Fibroblast of the aortic adventitia (primary cell): ENCODE measurements around the gene LRMDA. TPM values are rescaled to one million over a fixed set of nuclear protein-coding genes. Genes with fewer than 3 reads are reported as not detected.

Experiments
- DNase-seq: peaks from one replicate; pipeline ENCODE4 v3.0.0-alpha.2; 2010; ENCODE audit warnings: low read depth
- H3K4me3 ChIP-seq: 2 replicates; pipeline ENCODE4 v1.5.1; 2011; ENCODE audit warnings: low read depth, mild to moderate bottlenecking, control low read depth, low read length, moderate library complexity
- CTCF ChIP-seq: IDR thresholded peaks from 2 replicates; pipeline ENCODE4 v1.5.1; 2011; ENCODE audit warnings: mild to moderate bottlenecking, low read length, control low read depth, inconsistent platforms; ENCODE audit not compliant: insufficient read depth
- total RNA-seq: library from RNA; depleted of rRNA; stranded (reverse); fragments of >200 nt; gene quantifications from 2 replicates; pipeline ENCODE4 v1.2.3, GENCODE V29; 2012; ENCODE audit warnings: low replicate concordance

Gene LRMDA
- total RNA-seq, result 3.6 and 6.3 TPM in 2 replicates

GRCh38 chr10:75431180-75432111 is at the start of gene LRMDA:
Gene LRMDA, plus strand, starts transcription at chr10:75431624.
- no peak for TF ChIP-seq CTCF
- H3K4me3 ChIP-seq, result peak within 1 kb of the TSS; percentile 50
- DNase-seq, result peak; percentile 58

GRCh38 chr10:75386128-75386527 is 45.3 kb upstream of the LRMDA start:
- no peak for TF ChIP-seq CTCF
- no peak overlapping the region for H3K4me3 ChIP-seq
- DNase-seq, result no peak

DNA sequence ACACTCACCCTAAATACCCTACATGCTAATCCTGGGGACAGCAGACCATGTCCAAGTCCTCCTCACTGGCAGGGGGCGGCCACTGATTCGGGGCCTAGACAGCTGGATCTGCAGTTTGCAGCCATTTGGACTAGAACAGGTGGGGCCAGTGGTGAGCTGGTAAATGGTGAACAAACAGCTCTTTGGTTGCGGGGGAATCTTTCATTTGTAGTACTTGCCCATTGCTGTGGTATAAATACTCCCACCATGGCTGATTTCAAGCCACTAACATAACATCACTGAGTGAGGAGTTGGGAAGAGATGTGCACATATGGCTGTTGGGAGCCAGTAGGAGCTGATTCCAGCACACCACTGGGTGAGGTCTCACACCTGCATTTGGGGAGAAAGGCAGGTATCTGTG is 43.3 kb upstream of the LRMDA start:
- DNase-seq, result no peak
- no peak overlapping the region for H3K4me3 ChIP-seq
- TF ChIP-seq CTCF, result no peak

GRCh38 chr10:75390178-75390577 is 41.2 kb upstream of the LRMDA start:
- no peak for TF ChIP-seq CTCF
- no peak for DNase-seq
- no peak overlapping the region for H3K4me3 ChIP-seq

GRCh38 chr10:75392271-75392670 is 39.2 kb upstream of the LRMDA start:
- no peak overlapping the region for H3K4me3 ChIP-seq
- no peak for TF ChIP-seq CTCF
- DNase-seq, result no peak

DNA sequence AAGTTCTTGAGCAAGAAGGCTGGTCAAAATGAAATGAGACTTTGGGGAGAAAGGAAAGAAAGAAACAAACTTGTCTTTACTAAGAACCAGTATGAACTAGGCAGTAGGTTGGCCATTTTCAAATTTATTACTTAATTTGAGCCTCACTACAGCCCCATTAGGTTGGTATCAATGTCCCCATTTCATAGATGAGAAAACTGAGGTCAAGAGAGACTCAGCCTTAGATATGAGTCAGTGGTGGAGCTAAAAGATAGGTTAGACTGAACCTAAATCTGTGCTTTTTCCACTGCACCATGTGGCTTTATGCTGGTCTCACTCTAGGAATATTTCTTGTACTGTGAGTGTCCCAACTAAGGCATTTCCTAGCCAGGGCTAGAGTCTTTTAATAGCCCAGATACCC is 38.7 kb upstream of the LRMDA start:
- no peak for TF ChIP-seq CTCF
- H3K4me3 ChIP-seq, result no peak overlapping the region
- DNase-seq, result no peak
